Kidney (tissue), 14 donors: Measurements from ENCODE around the gene ATP11A. TPM values are rescaled to one million over a fixed set of nuclear protein-coding genes. Genes with fewer than 3 reads are reported as not detected.

Source experiments
- DNase-seq, 5 donors: peaks; one replicate each; pipeline ENCODE4 v3.0.0-alpha.2; 2013 to 2020
- FAIRE-seq: peaks from 2 replicates; lab custom pipeline; 2012; peaks lifted over from hg19 to GRCh38; lab: Jason Lieb, UNC
- H3K27ac ChIP-seq, 2 donors: one replicate each; pipeline ENCODE4 v1.7.0; 2013; ENCODE audit warnings: low read depth in 2 of 2, low read length in 2 of 2, inconsistent platforms in 1 of 2
- H3K27me3 ChIP-seq: one replicate; pipeline ENCODE4 v1.7.1; 2013; ENCODE audit warnings: low read length, inconsistent platforms; ENCODE audit not compliant: control insufficient read depth, insufficient read depth
- H3K36me3 ChIP-seq, 3 donors: one replicate each; pipeline versions ENCODE4 v1.7.0 to v1.7.1; 2013; ENCODE audit warnings: low read length in 3 of 3, control low read depth in 1 of 3, inconsistent platforms in 1 of 3; ENCODE audit not compliant: insufficient read depth in 3 of 3, control insufficient read depth in 2 of 3
- H3K4me1 ChIP-seq, 3 donors: one replicate each; pipeline versions ENCODE4 v1.7.0 to v1.7.1; 2013; ENCODE audit warnings: low read length in 3 of 3, inconsistent platforms in 1 of 3, low read depth in 1 of 3; ENCODE audit not compliant: control insufficient read depth in 2 of 3, insufficient read depth in 2 of 3
- H3K4me3 ChIP-seq, 3 donors: one replicate each; pipeline versions ENCODE4 v1.7.0 to v1.8.1; 2013; ENCODE audit warnings: low read length in 3 of 3, control low read depth in 1 of 3, inconsistent platforms in 1 of 3
- H3K9ac ChIP-seq, 3 donors: one replicate each; pipeline versions ENCODE4 v1.7.0 to v1.7.1; 2013; ENCODE audit warnings: low read length in 3 of 3, control low read depth in 1 of 3, inconsistent platforms in 1 of 3
- H3K9me3 ChIP-seq, 3 donors: one replicate each; pipeline versions ENCODE4 v1.7.0 to v1.7.1; 2013; ENCODE audit warnings: low read length in 3 of 3, control low read depth in 1 of 3, inconsistent platforms in 1 of 3; ENCODE audit not compliant: control insufficient read depth in 2 of 3, insufficient read depth in 1 of 3
- CTCF ChIP-seq: IDR thresholded peaks from 3 replicates; pipeline ENCODE4 v1.5.1; 2012; ENCODE audit warnings: mild to moderate bottlenecking, moderate library complexity, borderline replicate concordance; ENCODE audit not compliant: insufficient read depth; ENCODE audit errors: extremely low read depth
- intact Hi-C: fragments of 100-400 bp; cut with DNase I; formaldehyde crosslinking; loops from one replicate; pipeline ENCODE4 v1.11.1; 2022
- polyA plus RNA-seq: library from polyadenylated mRNA; stranded (reverse); fragments of 350-450 nt; fragmentation: Illumina TruSeq; extraction: RNeasy Lipid Tissue Mini Kit (QIAGEN cat#74804); gene quantifications from one replicate; pipeline ENCODE4 v1.2.3, GENCODE V29; 2014; ENCODE audit warnings: low read depth, low replicate concordance; ENCODE audit not compliant: insufficient read depth
- total RNA-seq: library from RNA; stranded (reverse); fragmentation: NEBNext Ultra II Directional; extraction: Animal tissue kit (Norgen Biotek cat#: 25700); gene quantifications from one replicate; pipeline ENCODE4 v1.2.1, GENCODE V29; 2021
- donor health status: control.
- donor health status: control.
- donor health status: control.
- donor health status: control.
- donor health status: control.
- donor health status: DM: yes; HTN: yes; CAD: no.
- donor health status: Normal renal cell carcinoma (clear cell type).

ATP11A gene
- total and polyA plus RNA-seq, 2 donors from 2014 or later = 4.9 to 212 TPM

- Histone ChIP-seq H3K4me1 (peaks cover 0 to 29% (median 17%) of the 10 kb centered on the region in 3 donors), H3K9ac (no peak overlapping the region), H3K27me3 (no peaks in the 10 kb centered on the region), H3K4me3 (no peak overlapping the region), H3K36me3 (no peaks in the 10 kb centered on the region), H3K27ac (peak overlapping the region; percentile 6 to 10), H3K9me3 (no peaks in the 10 kb centered on the region)
- DNase-seq = peak in 1 of 5 donors; percentile 62
- intact Hi-C loops = no loop called here
- no peak for FAIRE-seq
- TF ChIP-seq CTCF = no peak
These were observed 210.9 kb downstream of the ATP11A start for GRCh38 chr13:112900691-112901091.

- H3K9ac ChIP-seq = peak overlapping the region in 1 of 3 donors; percentile 42
- H3K36me3 ChIP-seq = peaks cover 0 to 10% (median 2%) of the 10 kb centered on the region in 3 donors
- no peak for FAIRE-seq
- DNase-seq = peak in 3 of 5 donors; percentile 45 to 74 (median 49)
- peak overlapping the region in 1 of 3 donors; percentile 9 for H3K4me3 ChIP-seq
- peaks cover 0 to 41% (median 29%) of the 10 kb centered on the region in 3 donors for H3K4me1 ChIP-seq
- peak overlapping the region in 1 of 2 donors; percentile 33 for H3K27ac ChIP-seq
- no peak for TF ChIP-seq CTCF
- no peaks in the 10 kb centered on the region for H3K9me3 ChIP-seq
- intact Hi-C loops = no loop called here
- H3K27me3 ChIP-seq = no peaks in the 10 kb centered on the region
These were observed 212.3 kb downstream of the ATP11A start for GRCh38 chr13:112902101-112902651.

GRCh38 chr13:112902669-112903068, 212.8 kb downstream of the ATP11A start:
- peaks cover 0 to 43% (median 34%) of the 10 kb centered on the region in 3 donors for H3K4me1 ChIP-seq
- peak overlapping the region in 1 of 2 donors; percentile 33 for H3K27ac ChIP-seq
- no peaks in the 10 kb centered on the region for H3K27me3 ChIP-seq
- no peaks in the 10 kb centered on the region for H3K9me3 ChIP-seq
- intact Hi-C loops = no loop called here
- FAIRE-seq (no peak), DNase-seq (peak in 1 of 5 donors; percentile 75)
- no peak for TF ChIP-seq CTCF
- no peak overlapping the region for H3K4me3 ChIP-seq
- H3K36me3 ChIP-seq = peaks cover 0 to 10% (median 2%) of the 10 kb centered on the region in 3 donors
- no peak overlapping the region for H3K9ac ChIP-seq
